HG03159 (cell line): Measurements from ENCODE around the gene KRTAP10-7.

Source experiments
- ATAC-seq: cut with Tn5 transposase; IDR thresholded peaks from one replicate; pipeline ENCODE4 v1.9.1; 2021; ENCODE audit warnings: mild to moderate bottlenecking, moderate library complexity; ENCODE audit not compliant: unreplicated experiment

Gene KRTAP10-7

DNA sequence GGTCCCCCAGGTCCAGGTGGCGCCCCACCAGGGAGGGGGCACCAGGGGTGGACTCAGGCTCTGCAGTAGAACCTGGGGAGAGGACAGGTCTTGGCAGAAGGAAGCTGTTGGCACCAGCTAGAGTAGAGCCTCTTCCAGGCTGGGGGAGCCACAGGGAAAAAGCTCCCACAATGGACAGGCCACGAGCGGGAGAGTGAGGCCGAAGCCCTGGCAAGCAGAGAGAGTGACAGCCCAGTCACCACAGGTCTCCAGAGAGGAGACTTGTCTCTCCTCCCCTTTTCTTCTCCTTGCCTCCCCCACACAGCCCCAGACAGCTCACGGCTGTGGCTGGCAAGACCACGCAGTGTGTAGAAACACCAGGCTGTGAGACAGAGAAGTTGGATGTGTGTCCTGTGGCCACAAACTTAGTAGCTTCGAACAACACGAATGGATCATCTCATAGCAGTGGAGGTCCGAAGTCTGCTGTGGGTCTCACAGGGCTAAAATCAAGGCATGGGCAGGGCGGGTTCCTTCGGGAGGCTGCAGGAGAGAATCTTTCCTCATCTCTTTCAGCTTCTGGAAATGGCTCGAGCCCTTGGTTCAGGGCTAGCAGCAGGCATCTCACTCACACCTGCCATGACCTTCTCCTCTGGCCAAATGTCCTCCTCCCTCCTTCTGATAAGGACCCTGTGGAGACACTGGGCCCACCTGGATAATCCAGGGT lies 50.7 kb downstream of the KRTAP10-7 start:
- no peak for ATAC-seq
